ENCODE data around the gene LCNL1. TPM values are rescaled to one million over a fixed set of nuclear protein-coding genes. Genes with fewer than 3 reads are reported as not detected.

The LCNL1 gene
- total and polyA plus RNA-seq, 2 of the 13 experiments (the other 11 are each of a cell fraction or from before 2014, with no cell fraction given): not detected

- peak; percentile 24; the same call in 1 of the 2 replicates for TF ChIP-seq ZBTB2 (CRISPR knock-in tag; IDR thresholded peaks at IDR 0.05; ENCODE audit: low read depth)
- no peak for TF ChIP-seq HNF4G (IDR thresholded peaks at IDR 0.05; ENCODE audit: borderline replicate concordance, low read depth, low read length)
- TF ChIP-seq HNF4G (CRISPR knock-in tag; IDR thresholded peaks at IDR 0.05; ENCODE audit: borderline replicate concordance, low read depth): no peak
- no peak for TF ChIP-seq ZBTB8A (CRISPR knock-in tag; IDR thresholded peaks at IDR 0.05; ENCODE audit: borderline replicate concordance, low read depth)
- no peak for TF ChIP-seq DR1 (CRISPR knock-in tag; IDR thresholded peaks at IDR 0.05)
- no peak for TF ChIP-seq ZNF713 (CRISPR knock-in tag; IDR thresholded peaks at IDR 0.05)
- TF ChIP-seq HNF1A (IDR thresholded peaks at IDR 0.05; ENCODE audit: low read depth): no peak
- TF ChIP-seq HNF1A (CRISPR knock-in tag; IDR thresholded peaks at IDR 0.05; ENCODE audit: borderline replicate concordance): no peak
- TF ChIP-seq ARNT (IDR thresholded peaks at IDR 0.05): no peak
- TF ChIP-seq TAF15 (IDR thresholded peaks at IDR 0.05; ENCODE audit: low read depth, low read length, poor library complexity, severe bottlenecking): no peak
- no peak for TF ChIP-seq ZNF335 (CRISPR knock-in tag; IDR thresholded peaks at IDR 0.05)
- TF ChIP-seq MBNL3 (CRISPR knock-in tag; conservative IDR thresholded peaks at IDR 0.05): no peak
- no peak for TF ChIP-seq ZNF629 (CRISPR knock-in tag; conservative IDR thresholded peaks at IDR 0.05)
- TF ChIP-seq U2AF1 (optimal IDR thresholded peaks at IDR 0.05; ENCODE audit: low read depth, low read length): no peak
- no peak for TF ChIP-seq ZC3H4 (CRISPR knock-in tag; IDR thresholded peaks at IDR 0.05; ENCODE audit: borderline replicate concordance)
- TF ChIP-seq, protein P1, sequence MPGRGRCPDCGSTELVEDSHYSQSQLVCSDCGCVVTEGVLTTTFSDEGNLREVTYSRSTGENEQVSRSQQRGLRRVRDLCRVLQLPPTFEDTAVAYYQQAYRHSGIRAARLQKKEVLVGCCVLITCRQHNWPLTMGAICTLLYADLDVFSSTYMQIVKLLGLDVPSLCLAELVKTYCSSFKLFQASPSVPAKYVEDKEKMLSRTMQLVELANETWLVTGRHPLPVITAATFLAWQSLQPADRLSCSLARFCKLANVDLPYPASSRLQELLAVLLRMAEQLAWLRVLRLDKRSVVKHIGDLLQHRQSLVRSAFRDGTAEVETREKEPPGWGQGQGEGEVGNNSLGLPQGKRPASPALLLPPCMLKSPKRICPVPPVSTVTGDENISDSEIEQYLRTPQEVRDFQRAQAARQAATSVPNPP (CRISPR knock-in tag; IDR thresholded peaks at IDR 0.05): no peak
- TF ChIP-seq FLYWCH1 (CRISPR knock-in tag; IDR thresholded peaks at IDR 0.05): no peak
- no peak for TF ChIP-seq MTF2 (CRISPR knock-in tag; IDR thresholded peaks at IDR 0.05; ENCODE audit: borderline replicate concordance)
- no peak for TF ChIP-seq HIVEP1 (CRISPR knock-in tag; IDR thresholded peaks at IDR 0.05)
- no peak for TF ChIP-seq ZFAT (CRISPR knock-in tag; conservative IDR thresholded peaks at IDR 0.05)
- TF ChIP-seq SRSF1 (optimal IDR thresholded peaks at IDR 0.05; ENCODE audit: low read depth, low read length): no peak
Measured at GRCh38 chr9:136991993-136992818, 9.4 kb downstream of the LCNL1 start, which contains the start of gene PAXX (continued).
